Suppressor macrophage (primary cell): ENCODE data around the gene ABCF2.

ENCODE experiments used
- DNase-seq, 4 experiments: peaks; one replicate each; pipeline ENCODE4 v3.0.0-alpha.2; 2020 to 2022

Gene ABCF2

GRCh38 chr7:151225948-151226510 is 976 bp downstream of the ABCF2 start:
- DNase-seq = peak; percentile 30 to 66 (median 56)

- no peak for DNase-seq
These were observed 3.3 kb downstream of the ABCF2 start for GRCh38 chr7:151223728-151224127.

GRCh38 chr7:151218170-151218569 is 8.8 kb downstream of the ABCF2 start:
- DNase-seq = no peak

GRCh38 chr7:151215396-151215795 is 11.6 kb downstream of the ABCF2 start:
- DNase-seq = no peak

GRCh38 chr7:151213826-151214225 is 13.2 kb downstream of the ABCF2 start:
- DNase-seq = no peak

- no peak for DNase-seq
These were observed 14.4 kb downstream of the ABCF2 start for GRCh38 chr7:151212626-151213025.

GRCh38 chr7:151211155-151211772 is 15.7 kb downstream of the ABCF2 start:
- no peak for DNase-seq

GRCh38 chr7:151210087-151210854 is 16.7 kb downstream of the ABCF2 start, which contains the start of gene H2BK1:
TSS of gene H2BK1 (minus strand) at chr7:151210488. CDS start at chr7:151210318, 170 bp downstream.
- no peak for DNase-seq

GRCh38 chr7:151209588-151209987 is 17.4 kb downstream of the ABCF2 start:
- DNase-seq = no peak

GRCh38 chr7:151208253-151208862 is 18.6 kb downstream of the ABCF2 start:
- DNase-seq = no peak

- no peak for DNase-seq
These were observed 19.2 kb downstream of the ABCF2 start for GRCh38 chr7:151207804-151208203.

- no peak for DNase-seq
These were observed 19.7 kb downstream of the ABCF2 start for GRCh38 chr7:151207315-151207714.

GRCh38 chr7:151206914-151207313 is 20.1 kb downstream of the ABCF2 start:
- no peak for DNase-seq

GRCh38 chr7:151205730-151206129 is 21.3 kb downstream of the ABCF2 start:
- no peak for DNase-seq

GRCh38 chr7:151204383-151205032 is 22.5 kb downstream of the ABCF2 start:
- DNase-seq = no peak

- DNase-seq = no peak
These were observed 24.2 kb downstream of the ABCF2 start for GRCh38 chr7:151202836-151203235.

- DNase-seq = no peak
These were observed 25.3 kb downstream of the ABCF2 start for GRCh38 chr7:151201751-151202150.

- no peak for DNase-seq
These were observed 25.7 kb downstream of the ABCF2 start for GRCh38 chr7:151201344-151201743.

GRCh38 chr7:151198945-151199848 is 27.8 kb downstream of the ABCF2 start:
- DNase-seq = no peak

GRCh38 chr7:151197932-151198331 is 29.1 kb downstream of the ABCF2 start:
- no peak for DNase-seq

- no peak for DNase-seq
These were observed 31.2 kb downstream of the ABCF2 start for GRCh38 chr7:151195616-151196450.
